PC-9 (cell line): ENCODE results near the gene STAMBPL1. TPM values are rescaled to one million over a fixed set of nuclear protein-coding genes. Genes with fewer than 3 reads are reported as not detected.

ENCODE experiments used
- BruUV-seq: library from RNA; stranded (reverse); fragments of 400-500 nt; replicated peaks from 2 replicates; lab custom pipeline; 2021; lab: Mats Ljungman, UMichigan
- CTCF ChIA-PET: fragments of 300-600 bp; sonication (Branson Sonifier 250); formaldehyde crosslinking; loops from one replicate; lab custom pipeline; 2022; ENCODE audit warnings: antibody characterized with exemption; lab: Charles Lee
- POLR2A ChIA-PET: fragments of 300-600 bp; sonication (Branson Sonifier 250); formaldehyde crosslinking; loops from one replicate; lab custom pipeline; 2022; ENCODE audit warnings: antibody characterized with exemption; ENCODE audit not compliant: unreplicated experiment; lab: Charles Lee
- DNase-seq, 2 experiments: peaks; one replicate each; pipeline versions ENCODE4 v3.0.0 to v3.0.0-alpha.2; 2015 to 2022; ENCODE audit warnings: mixed read lengths in 1 of 2
- H2AFZ ChIP-seq: fragments of 200-600 bp; sonication (generic); 2 replicates; pipeline ENCODE4 v1.8.1; 2017; ENCODE audit warnings: antibody characterized with exemption
- H3F3A ChIP-seq: fragments of 200-600 bp; sonication (generic); 2 replicates; pipeline ENCODE4 v1.8.1; 2017; ENCODE audit warnings: antibody characterized with exemption, mild to moderate bottlenecking, low read depth; ENCODE audit not compliant: insufficient read depth
- H3K27ac ChIP-seq: fragments of 200-600 bp; sonication (generic); 2 replicates; pipeline ENCODE4 v1.6.1; 2016; ENCODE audit warnings: mixed run types
- H3K27me3 ChIP-seq: fragments of 200-600 bp; sonication (generic); 2 replicates; pipeline ENCODE4 v1.6.1; 2016; ENCODE audit warnings: low read depth, mixed run types; ENCODE audit not compliant: insufficient read depth
- H3K36me3 ChIP-seq: fragments of 200-600 bp; sonication (generic); 2 replicates; pipeline ENCODE4 v1.6.1; 2016; ENCODE audit warnings: low read depth, mixed run types
- H3K4me1 ChIP-seq: fragments of 200-600 bp; sonication (generic); replicated peaks from 2 replicates; pipeline ENCODE4 v1.6.1; 2016; ENCODE audit warnings: mixed run types; ENCODE audit not compliant: insufficient read depth
- H3K4me2 ChIP-seq: fragments of 200-600 bp; sonication (generic); 2 replicates; pipeline ENCODE4 v1.6.1; 2017; ENCODE audit warnings: mixed run types
- H3K4me3 ChIP-seq: fragments of 200-600 bp; sonication (generic); 2 replicates; pipeline ENCODE4 v1.6.1; 2016; ENCODE audit warnings: mixed run types
- H3K79me2 ChIP-seq: fragments of 200-600 bp; sonication (generic); 2 replicates; pipeline ENCODE4 v1.6.1; 2017; ENCODE audit warnings: low read depth, mixed run types
- H3K9me2 ChIP-seq: fragments of 200-600 bp; sonication (generic); 2 replicates; pipeline ENCODE4 v1.8.1; 2017; ENCODE audit warnings: mild to moderate bottlenecking; ENCODE audit not compliant: insufficient read depth
- H3K9me3 ChIP-seq: fragments of 200-600 bp; sonication (generic); 2 replicates; pipeline ENCODE4 v1.8.1; 2016; ENCODE audit warnings: low read depth; ENCODE audit not compliant: insufficient read depth
- H4K20me1 ChIP-seq: fragments of 200-600 bp; sonication (generic); 2 replicates; pipeline ENCODE4 v1.8.1; 2017; ENCODE audit not compliant: insufficient read depth
- EZH2 ChIP-seq: fragments of 200-600 bp; sonication (generic); IDR thresholded peaks from 2 replicates; pipeline ENCODE4 v1.8.0; 2017; ENCODE audit warnings: antibody characterized with exemption, low read depth
- intact Hi-C: fragments of 100-400 bp; cut with micrococcal nuclease; formaldehyde crosslinking; loops from one replicate; pipeline ENCODE4 v1.10.0; 2022; ENCODE audit not compliant: unreplicated experiment
- total RNA-seq: library from RNA; stranded (reverse); gene quantifications from 2 replicates; pipeline ENCODE4 v1.2.3, GENCODE V29; 2021
- TF ChIP-seq, protein P1 (sequence below): fragments of 200-600 bp; sonication (generic); conservative IDR thresholded peaks from 2 replicates; pipeline ENCODE4 v1.6.1; 2017; ENCODE audit warnings: mixed run types, antibody characterized with exemption, mild to moderate bottlenecking, moderate library complexity

The STAMBPL1 gene
- total RNA-seq, 1 experiment from 2014 or later: 7.4 TPM

- peak overlapping the region; percentile 90 for H3K27ac ChIP-seq
- DNase-seq: no peak
- H3K27me3 ChIP-seq: no peaks in the 10 kb centered on the region
- POLR2A ChIA-PET: no interaction called here
- intact Hi-C loops: no loop called here
- H3K4me2 ChIP-seq: peak overlapping the region; percentile 92
- no peaks in the 10 kb centered on the region for H3K9me2 ChIP-seq
- no peaks in the 10 kb centered on the region for H4K20me1 ChIP-seq
- peaks cover 21% of the 10 kb centered on the region for H3K79me2 ChIP-seq
- 0 out of 2 replicates have a peak overlapping the region, but pooled peaks have one; percentile 29 for H2AFZ ChIP-seq
- no peak overlapping the region for H3K4me3 ChIP-seq
- peaks cover 6% of the 10 kb centered on the region; the same call in 1 of the 2 replicates for H3K9me3 ChIP-seq
- H3K36me3 ChIP-seq: no peaks in the 10 kb centered on the region
- BruUV-seq: no TSS peak
- CTCF ChIA-PET: no interaction called here
- peaks cover 29% of the 10 kb centered on the region; the same call in 1 of the 2 replicates for H3F3A ChIP-seq
- H3K4me1 ChIP-seq: peaks cover 52% of the 10 kb centered on the region
- TF ChIP-seq, protein P1, sequence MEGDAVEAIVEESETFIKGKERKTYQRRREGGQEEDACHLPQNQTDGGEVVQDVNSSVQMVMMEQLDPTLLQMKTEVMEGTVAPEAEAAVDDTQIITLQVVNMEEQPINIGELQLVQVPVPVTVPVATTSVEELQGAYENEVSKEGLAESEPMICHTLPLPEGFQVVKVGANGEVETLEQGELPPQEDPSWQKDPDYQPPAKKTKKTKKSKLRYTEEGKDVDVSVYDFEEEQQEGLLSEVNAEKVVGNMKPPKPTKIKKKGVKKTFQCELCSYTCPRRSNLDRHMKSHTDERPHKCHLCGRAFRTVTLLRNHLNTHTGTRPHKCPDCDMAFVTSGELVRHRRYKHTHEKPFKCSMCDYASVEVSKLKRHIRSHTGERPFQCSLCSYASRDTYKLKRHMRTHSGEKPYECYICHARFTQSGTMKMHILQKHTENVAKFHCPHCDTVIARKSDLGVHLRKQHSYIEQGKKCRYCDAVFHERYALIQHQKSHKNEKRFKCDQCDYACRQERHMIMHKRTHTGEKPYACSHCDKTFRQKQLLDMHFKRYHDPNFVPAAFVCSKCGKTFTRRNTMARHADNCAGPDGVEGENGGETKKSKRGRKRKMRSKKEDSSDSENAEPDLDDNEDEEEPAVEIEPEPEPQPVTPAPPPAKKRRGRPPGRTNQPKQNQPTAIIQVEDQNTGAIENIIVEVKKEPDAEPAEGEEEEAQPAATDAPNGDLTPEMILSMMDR: no peak
- no peak for TF ChIP-seq EZH2
Observed at GRCh38 chr10:88852327-88852726, 27.7 kb upstream of the STAMBPL1 start.

GRCh38 chr10:88853155-88853881, 26.7 kb upstream of the STAMBPL1 start:
- ChIA-PET CTCF (no interaction called here), POLR2A (no interaction called here)
- H3F3A ChIP-seq: peaks cover 35% of the 10 kb centered on the region
- peaks cover 20% of the 10 kb centered on the region for H3K79me2 ChIP-seq
- TF ChIP-seq EZH2: no peak
- TF ChIP-seq, protein P1: no peak
- H3K4me1 ChIP-seq: peaks cover 53% of the 10 kb centered on the region
- no peak for DNase-seq
- H3K9me2 ChIP-seq: no peaks in the 10 kb centered on the region
- no peak overlapping the region for H3K4me2 ChIP-seq
- BruUV-seq: no TSS peak
- 0 out of 2 replicates have a peak, but pooled peaks cover 6% of the 10 kb centered on the region for H3K9me3 ChIP-seq
- H4K20me1 ChIP-seq: no peaks in the 10 kb centered on the region
- intact Hi-C loops: no loop called here
- H3K4me3 ChIP-seq: no peak overlapping the region
- peak overlapping the region; percentile 90; the same call in 1 of the 2 replicates for H3K27ac ChIP-seq
- no peaks in the 10 kb centered on the region for H3K27me3 ChIP-seq
- H3K36me3 ChIP-seq: no peaks in the 10 kb centered on the region
- no peak overlapping the region for H2AFZ ChIP-seq

DNA sequence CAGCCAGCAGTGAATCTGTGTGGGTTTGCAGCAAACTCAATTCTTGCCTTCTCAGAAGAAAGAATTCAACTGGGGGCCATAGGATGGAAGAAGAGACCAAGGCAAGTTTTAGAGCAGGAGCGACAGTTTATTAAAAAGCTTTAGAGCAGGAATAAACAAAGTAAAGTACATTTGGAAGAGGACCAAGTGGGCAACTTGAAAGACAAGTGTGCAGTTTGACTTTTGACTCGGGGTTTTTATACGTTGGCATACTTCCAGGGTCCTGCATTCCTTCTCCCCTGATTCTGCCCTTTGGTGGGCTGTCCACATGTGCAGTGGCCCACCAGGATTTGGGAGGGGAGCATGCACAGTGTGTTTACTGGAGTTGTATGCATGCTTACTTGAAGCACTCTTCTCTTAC, 25.4 kb upstream of the STAMBPL1 start:
- no peak for DNase-seq
- Histone ChIP-seq H3F3A (peaks cover 30% of the 10 kb centered on the region), H3K4me2 (no peak overlapping the region), H3K79me2 (peaks cover 15% of the 10 kb centered on the region), H3K36me3 (no peaks in the 10 kb centered on the region), H3K9me2 (no peaks in the 10 kb centered on the region), H3K27me3 (no peaks in the 10 kb centered on the region), H3K4me1 (peaks cover 51% of the 10 kb centered on the region), H3K4me3 (no peak overlapping the region), H4K20me1 (no peaks in the 10 kb centered on the region), H3K9me3 (0 out of 2 replicates have a peak, but pooled peaks cover 6% of the 10 kb centered on the region), H3K27ac (no peak overlapping the region), H2AFZ (no peak overlapping the region)
- intact Hi-C loops: loop anchor here (5.0 kb wide), 1 partner anchor 43 kb away; no protein-coding TSS in a partner anchor
- BruUV-seq: no TSS peak
- TF ChIP-seq, protein P1: no peak
- no peak for TF ChIP-seq EZH2
- POLR2A ChIA-PET: interaction anchor here (0.7 kb wide), 1 partner anchor 46 kb away, joined by 9 read pairs; no protein-coding TSS in a partner anchor
- CTCF ChIA-PET: no interaction called here
